Endothelial cell of umbilical vein (primary cell): Measurements from ENCODE around the gene KRT79. TPM values are rescaled to one million over a fixed set of nuclear protein-coding genes. Genes with fewer than 3 reads are reported as not detected.
"Not testable (repeated sequence)": the region's sequence is repeated elsewhere in the genome, so short reads cannot be mapped to it uniquely, and the experiment has no call there.

Experiments used
- BruUV-seq: library from RNA; stranded (reverse); fragments of 400-500 nt; replicated peaks from 2 replicates; lab custom pipeline; 2021; lab: Mats Ljungman, UMichigan
- CTCF ChIA-PET: fragments of 300-600, 350-600 bp; sonication (Branson Sonifier 250); formaldehyde crosslinking; loops from one replicate; lab custom pipeline; 2021; ENCODE audit warnings: antibody characterized with exemption, inconsistent platforms; lab: Charles Lee
- POLR2A ChIA-PET: fragments of 300-600, 350-600 bp; sonication (Branson Sonifier 250); formaldehyde crosslinking; loops from one replicate; lab custom pipeline; 2021; ENCODE audit warnings: antibody characterized with exemption, inconsistent platforms; lab: Charles Lee
- DNase-seq: peaks from one replicate; pipeline ENCODE4 v3.0.0-alpha.2; 2011; ENCODE audit warnings: low read depth, low spot score
- FAIRE-seq: peaks from 2 replicates; lab custom pipeline; 2011; peaks lifted over from hg19 to GRCh38; lab: Jason Lieb, UNC
- H2AFZ ChIP-seq: 2 replicates; pipeline ENCODE4 v1.6.0; 2012; ENCODE audit warnings: low read depth, low read length, control low read depth, inconsistent platforms
- H3K27ac ChIP-seq: 2 replicates; pipeline ENCODE4 v1.5.1; 2011; ENCODE audit warnings: low read depth, mild to moderate bottlenecking, control low read depth, low read length, moderate library complexity; ENCODE audit not compliant: insufficient read depth
- H3K27me3 ChIP-seq, 2 experiments: 2 replicates each; pipeline versions ENCODE4 v1.6.0 to v1.6.1; 2011; ENCODE audit warnings: low read length in 2 of 2, mixed read lengths in 1 of 2; ENCODE audit not compliant: control insufficient read depth in 2 of 2, insufficient read depth in 2 of 2
- H3K36me3 ChIP-seq, 2 experiments: 2 replicates in 1 of 2; 3 replicates in 1 of 2; pipeline ENCODE4 v1.5.1; 2011; ENCODE audit warnings: low read length in 2 of 2, mild to moderate bottlenecking in 1 of 2, moderate library complexity in 1 of 2; ENCODE audit not compliant: control insufficient read depth in 2 of 2, insufficient read depth in 2 of 2; ENCODE audit errors: extremely low read depth in 1 of 2
- H3K4me1 ChIP-seq: 3 replicates; pipeline ENCODE4 v1.5.1; 2011; ENCODE audit warnings: mild to moderate bottlenecking, low read length; ENCODE audit not compliant: control insufficient read depth, insufficient read depth; ENCODE audit errors: extremely low read depth
- H3K4me2 ChIP-seq: 2 replicates; pipeline ENCODE4 v1.6.1; 2011; ENCODE audit warnings: low read length, control low read depth, mixed read lengths; ENCODE audit not compliant: insufficient read depth
- H3K4me3 ChIP-seq, 3 experiments: fragments of 200-600 bp in 1 of 3; sonication (generic), shearing (Covaris generic) in 1 of 3; replicated peaks in 1 of 3; 2 replicates each; pipeline ENCODE4 v1.5.1; 2011 to 2016; ENCODE audit warnings: control low read depth in 3 of 3, low read length in 3 of 3, mild to moderate bottlenecking in 2 of 3, inconsistent platforms in 1 of 3, low read depth in 1 of 3, moderate library complexity in 1 of 3; ENCODE audit not compliant: insufficient read depth in 1 of 3
- H3K79me2 ChIP-seq: 2 replicates; pipeline ENCODE4 v1.6.0; 2012; ENCODE audit warnings: low read length, inconsistent platforms; ENCODE audit not compliant: control insufficient read depth, insufficient read depth
- H3K9ac ChIP-seq: replicated peaks from 2 replicates; pipeline ENCODE3; 2011; ENCODE audit warnings: low read length, control low read depth; ENCODE audit not compliant: insufficient read depth; ENCODE audit errors: extremely low read depth
- H3K9me1 ChIP-seq: replicated peaks from 3 replicates; pipeline ENCODE4 v1.6.0; 2011; ENCODE audit warnings: mild to moderate bottlenecking, low read length; ENCODE audit not compliant: control insufficient read depth, insufficient read depth; ENCODE audit errors: extremely low read depth
- H3K9me3 ChIP-seq: replicated peaks from 2 replicates; pipeline ENCODE4 v1.5.1; 2012; ENCODE audit warnings: low read length, inconsistent platforms; ENCODE audit not compliant: control insufficient read depth, insufficient read depth
- H4K20me1 ChIP-seq: replicated peaks from 2 replicates; pipeline ENCODE3; 2011; ENCODE audit warnings: mild to moderate bottlenecking, low read length; ENCODE audit not compliant: control insufficient read depth, insufficient read depth; ENCODE audit errors: extremely low read depth
- EZH2 ChIP-seq: IDR thresholded peaks from 2 replicates; pipeline ENCODE4 v1.6.1; 2012; ENCODE audit warnings: borderline replicate concordance, low read depth, mild to moderate bottlenecking, moderate library complexity, low read length, inconsistent platforms; ENCODE audit not compliant: severe bottlenecking
- FOS ChIP-seq: IDR thresholded peaks from 2 replicates; pipeline ENCODE4 v1.6.1; 2011; ENCODE audit warnings: mild to moderate bottlenecking, low read length, moderate library complexity, borderline replicate concordance; ENCODE audit not compliant: insufficient read depth
- GATA2 ChIP-seq: IDR thresholded peaks from 2 replicates; pipeline ENCODE4 v1.7.0; 2011; ENCODE audit warnings: low read depth, mild to moderate bottlenecking, moderate library complexity, mixed read lengths, low read length; ENCODE audit not compliant: insufficient read length, insufficient read depth
- JUN ChIP-seq: IDR thresholded peaks from 2 replicates; pipeline ENCODE4 v1.6.1; 2011; ENCODE audit warnings: borderline replicate concordance, low read depth; ENCODE audit not compliant: insufficient read length, insufficient read depth
- MYC ChIP-seq: IDR thresholded peaks from one replicate; pipeline ENCODE4 v1.6.1; 2011; ENCODE audit warnings: mild to moderate bottlenecking, low read depth, low read length
- POLR2A ChIP-seq: IDR thresholded peaks from 2 replicates; pipeline ENCODE4 v1.6.1; 2012; ENCODE audit warnings: low read depth, mild to moderate bottlenecking, control low read depth, low read length
- POLR2AphosphoS5 ChIP-seq: IDR thresholded peaks from 2 replicates; pipeline ENCODE4 v1.6.1; 2012; ENCODE audit warnings: low read depth, mild to moderate bottlenecking, control low read depth, low read length, moderate library complexity; ENCODE audit not compliant: insufficient read depth
- dilution Hi-C: fragments of 300-500 bp; cut with MboI; formaldehyde crosslinking; loops from one replicate; pipeline ENCODE4 v1.15.0; 2019; ENCODE audit warnings: low sequenced_read_pairs; ENCODE audit not compliant: extremely low pct_ligation_motif_present
- intact Hi-C: fragments of 100-400 bp; cut with micrococcal nuclease; formaldehyde crosslinking; loops from one replicate; pipeline ENCODE4 v1.10.0; 2022
- polyA plus RNA-seq, 4 experiments: library from polyadenylated mRNA; depleted of rRNA in 3 of 4; stranded (reverse) in 3 of 4; unstranded in 1 of 4; fragments of >200 nt; gene quantifications; 2 replicates each; pipeline versions ENCODE4 v1.2.1 to v1.2.3, GENCODE V29; 2011 to 2012; ENCODE audit warnings: missing spikeins in 1 of 4
- total RNA-seq: library from RNA; stranded (reverse); gene quantifications from 2 replicates; pipeline ENCODE4 v1.2.3, GENCODE V29; 2021
- TF ChIP-seq, protein P1 (sequence below), 2 donors: IDR thresholded peaks; 1 replicate in 1 of 2; 2 replicates in 1 of 2; pipeline ENCODE4 v1.5.1; 2011; ENCODE audit warnings: low read length in 2 of 2, mild to moderate bottlenecking in 2 of 2, moderate library complexity in 2 of 2, control low read depth in 1 of 2, inconsistent platforms in 1 of 2, low read depth in 1 of 2; ENCODE audit not compliant: insufficient read depth in 1 of 2; ENCODE audit errors: extremely low read depth in 1 of 2
- TF ChIP-seq, protein P2 (sequence below): IDR thresholded peaks from 2 replicates; pipeline ENCODE4 v1.6.1; 2011; ENCODE audit not compliant: insufficient read depth, insufficient read length

The KRT79 gene
- total and polyA plus RNA-seq, 2 donors (not counting 3 experiments of a cell fraction or from before 2014, with no cell fraction given): not detected

DNA sequence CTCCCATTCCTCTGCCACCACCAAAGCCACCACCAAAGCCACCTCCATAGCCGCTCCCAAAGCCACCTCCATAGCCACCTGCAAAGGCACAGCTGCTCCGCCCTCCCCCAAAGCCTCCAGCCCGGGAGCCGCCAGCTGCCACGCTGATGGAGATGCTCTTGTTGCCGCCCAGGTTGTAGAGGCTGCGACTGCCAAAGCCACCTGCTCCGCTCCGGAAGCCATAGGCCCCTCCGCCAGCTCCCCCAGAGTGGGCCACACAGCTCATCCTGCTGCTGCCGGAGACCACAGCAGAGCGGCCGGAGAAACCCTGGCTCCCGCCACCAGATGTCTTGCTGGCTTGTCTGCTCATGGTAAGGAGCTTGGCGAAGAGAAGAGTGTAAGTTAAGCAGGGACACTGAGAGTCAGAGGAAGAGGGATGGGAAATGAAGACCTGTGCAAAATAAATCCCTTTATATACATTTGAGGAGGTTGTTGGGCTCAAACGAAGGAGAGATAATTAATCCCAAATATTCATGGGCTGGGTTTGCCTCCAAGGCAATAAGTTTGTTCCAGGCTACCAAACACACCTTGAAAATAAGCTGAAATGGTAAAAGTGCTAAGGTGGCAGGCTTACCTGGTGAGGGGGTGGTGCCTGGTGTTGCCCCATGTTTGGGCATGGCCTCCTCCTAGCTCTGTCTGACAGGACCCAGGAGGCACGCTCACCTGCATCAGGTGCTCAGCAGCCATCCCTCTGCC, 38.2 kb downstream of the KRT79 start, which contains the start of gene KRT3:
TSS of gene KRT3 (minus strand) at position 424 of the 735 bp plus-strand sequence. CDS start at position 349, 75 bp downstream.
- FAIRE-seq: no peak
- no peaks in the 10 kb centered on the region for H3K9me1 ChIP-seq
- no peaks in the 10 kb centered on the region for H3K79me2 ChIP-seq
- H3K4me3 ChIP-seq: no peak within 1 kb of the TSS
- H2AFZ ChIP-seq: no peak within 1 kb of the TSS
- H3K9ac ChIP-seq: no peak within 1 kb of the TSS
- no peak within 1 kb of the TSS for H3K27ac ChIP-seq
- ChIA-PET CTCF (no interaction called here), POLR2A (no interaction called here)
- no peaks in the 10 kb centered on the region for H3K36me3 ChIP-seq
- TF ChIP-seq EZH2: no peak
- no peak for TF ChIP-seq FOS
- no peak for TF ChIP-seq POLR2AphosphoS5
- no peak for TF ChIP-seq MYC
- TF ChIP-seq, protein P1, sequence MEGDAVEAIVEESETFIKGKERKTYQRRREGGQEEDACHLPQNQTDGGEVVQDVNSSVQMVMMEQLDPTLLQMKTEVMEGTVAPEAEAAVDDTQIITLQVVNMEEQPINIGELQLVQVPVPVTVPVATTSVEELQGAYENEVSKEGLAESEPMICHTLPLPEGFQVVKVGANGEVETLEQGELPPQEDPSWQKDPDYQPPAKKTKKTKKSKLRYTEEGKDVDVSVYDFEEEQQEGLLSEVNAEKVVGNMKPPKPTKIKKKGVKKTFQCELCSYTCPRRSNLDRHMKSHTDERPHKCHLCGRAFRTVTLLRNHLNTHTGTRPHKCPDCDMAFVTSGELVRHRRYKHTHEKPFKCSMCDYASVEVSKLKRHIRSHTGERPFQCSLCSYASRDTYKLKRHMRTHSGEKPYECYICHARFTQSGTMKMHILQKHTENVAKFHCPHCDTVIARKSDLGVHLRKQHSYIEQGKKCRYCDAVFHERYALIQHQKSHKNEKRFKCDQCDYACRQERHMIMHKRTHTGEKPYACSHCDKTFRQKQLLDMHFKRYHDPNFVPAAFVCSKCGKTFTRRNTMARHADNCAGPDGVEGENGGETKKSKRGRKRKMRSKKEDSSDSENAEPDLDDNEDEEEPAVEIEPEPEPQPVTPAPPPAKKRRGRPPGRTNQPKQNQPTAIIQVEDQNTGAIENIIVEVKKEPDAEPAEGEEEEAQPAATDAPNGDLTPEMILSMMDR (IDR thresholded peaks at IDR 0.05; ENCODE audit: extremely low read depth in 1 of 2, insufficient read depth in 1 of 2, low read depth in 1 of 2, low read length in 2 of 2): no peak
- no peak for TF ChIP-seq POLR2A
- TF ChIP-seq GATA2: no peak
- TF ChIP-seq, protein P2, sequence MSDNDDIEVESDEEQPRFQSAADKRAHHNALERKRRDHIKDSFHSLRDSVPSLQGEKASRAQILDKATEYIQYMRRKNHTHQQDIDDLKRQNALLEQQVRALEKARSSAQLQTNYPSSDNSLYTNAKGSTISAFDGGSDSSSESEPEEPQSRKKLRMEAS: no peak
- TF ChIP-seq JUN: no peak
- intact Hi-C loops: no loop called here
- H3K4me1 ChIP-seq: no peaks in the 10 kb centered on the region
- H3K4me2 ChIP-seq: no peak within 1 kb of the TSS
- no peak for DNase-seq
- H4K20me1 ChIP-seq: no peaks in the 10 kb centered on the region
- dilution Hi-C loops: no loop called here
- BruUV-seq: no TSS peak
- H3K27me3 ChIP-seq: peaks cover 5 to 8% of the 10 kb centered on the region in 2 experiments
- H3K9me3 ChIP-seq: no peaks in the 10 kb centered on the region

- DNase-seq, H4K20me1 ChIP-seq, H3K4me1 ChIP-seq, intact Hi-C loops, H3K9me3 ChIP-seq, H3K4me2 ChIP-seq, H3K9me1 ChIP-seq, H3K36me3 ChIP-seq, H3K27ac ChIP-seq, dilution Hi-C loops, POLR2A ChIA-PET, H3K4me3 ChIP-seq, BruUV-seq, H3K9ac ChIP-seq, H2AFZ ChIP-seq, FAIRE-seq, H3K79me2 ChIP-seq: not testable (repeated sequence)
- H3K27me3 ChIP-seq: peaks cover 10 to 12% of the 10 kb centered on the region in 2 experiments
- CTCF ChIA-PET: interaction anchor here (1.1 kb wide), 1 partner anchor 70 kb away, joined by 3 read pairs; no protein-coding TSS in a partner anchor
These were observed 38.8 kb downstream of the KRT79 start for GRCh38 chr12:52795332-52795674.
